ENCODE data around the gene MAGEA10.
"Not testable (repeated sequence)": the region's sequence is repeated elsewhere in the genome, so short reads cannot be mapped to it uniquely, and the experiment has no call there.

The MAGEA10 gene

GRCh38 chrX:152138388-152138784 lies at the start of gene MAGEA10:
Gene MAGEA10, minus strand, starts transcription at chrX:152138577. Its CDS starts 2,957 bp downstream, at chrX:152135620.
- FAIRE-seq (no peak), DNase-seq (ENCODE audit: insufficient read length, low spot score) (no peak)

- no peak for DNase-seq (ENCODE audit: insufficient read length, low spot score)
- FAIRE-seq: no peak
These were observed 39.3 kb upstream of the MAGEA10 start for GRCh38 chrX:152177497-152178269.

GRCh38 chrX:152177052-152177451 lies 38.7 kb upstream of the MAGEA10 start:
- no peak for DNase-seq (ENCODE audit: insufficient read length, low spot score)
- no peak for FAIRE-seq

- not testable (repeated sequence) for DNase-seq (ENCODE audit: insufficient read length, low spot score); FAIRE-seq
These were observed 37.5 kb upstream of the MAGEA10 start for GRCh38 chrX:152175892-152176291.

GRCh38 chrX:152173923-152174322 lies 35.5 kb upstream of the MAGEA10 start:
- not testable (repeated sequence) for FAIRE-seq; DNase-seq (ENCODE audit: insufficient read length, low spot score)

GRCh38 chrX:152170621-152171020 lies 32.2 kb upstream of the MAGEA10 start:
- FAIRE-seq (no peak), DNase-seq (ENCODE audit: insufficient read length, low spot score) (no peak)

- FAIRE-seq: no peak
These were observed 26.8 kb upstream of the MAGEA10 start for GRCh38 chrX:152165033-152165743.

GRCh38 chrX:152157042-152157441 lies 18.7 kb upstream of the MAGEA10 start:
- FAIRE-seq: no peak
- DNase-seq (ENCODE audit: insufficient read length, low spot score): no peak

More at GRCh38 chrX:152165033-152165743, 26.8 kb upstream of the MAGEA10 start:
- DNase-seq (ENCODE audit: insufficient read length, low spot score): no peak

- DNase-seq (ENCODE audit: insufficient read length, low spot score) (no peak), FAIRE-seq (no peak)
These were observed 17.5 kb upstream of the MAGEA10 start for GRCh38 chrX:152155766-152156310.

GRCh38 chrX:152154050-152154449 lies 15.7 kb upstream of the MAGEA10 start:
- no peak for FAIRE-seq
- no peak for DNase-seq (ENCODE audit: insufficient read length, low spot score)

- DNase-seq (ENCODE audit: insufficient read length, low spot score) (no peak), FAIRE-seq (no peak)
These were observed 12.9 kb upstream of the MAGEA10 start for GRCh38 chrX:152151256-152151655.

GRCh38 chrX:152149648-152150047 lies 11.3 kb upstream of the MAGEA10 start:
- no peak for DNase-seq (ENCODE audit: insufficient read length, low spot score)
- FAIRE-seq: no peak

- no peak for FAIRE-seq
- DNase-seq (ENCODE audit: insufficient read length, low spot score): no peak
These were observed 1.2 kb upstream of the MAGEA10 start for GRCh38 chrX:152139589-152139988.

GRCh38 chrX:152137771-152138387 lies 498 bp downstream of the MAGEA10 start:
- FAIRE-seq (no peak), DNase-seq (ENCODE audit: insufficient read length, low spot score) (no peak)

GRCh38 chrX:152136312-152136711 lies 2.1 kb downstream of the MAGEA10 start:
- FAIRE-seq (no peak), DNase-seq (ENCODE audit: insufficient read length, low spot score) (no peak)

GRCh38 chrX:152131525-152131924 lies 6.9 kb downstream of the MAGEA10 start:
- DNase-seq (ENCODE audit: insufficient read length, low spot score) (no peak), FAIRE-seq (no peak)

- not testable (repeated sequence) for FAIRE-seq; DNase-seq (ENCODE audit: insufficient read length, low spot score)
These were observed 9.1 kb downstream of the MAGEA10 start for GRCh38 chrX:152129069-152129844.

GRCh38 chrX:152117305-152117704 lies 21.1 kb downstream of the MAGEA10 start:
- FAIRE-seq: no peak
- no peak for DNase-seq (ENCODE audit: insufficient read length, low spot score)

GRCh38 chrX:152108527-152108926 lies 29.9 kb downstream of the MAGEA10 start:
- no peak for FAIRE-seq
- DNase-seq (ENCODE audit: insufficient read length, low spot score): no peak

GRCh38 chrX:152103866-152104265 lies 34.5 kb downstream of the MAGEA10 start:
- FAIRE-seq: no peak
- no peak for DNase-seq (ENCODE audit: insufficient read length, low spot score)

All from HTR-8/SVneo (cell line).